Panc1 (cell line): ENCODE data around the gene KCNQ2. TPM values are rescaled to one million over a fixed set of nuclear protein-coding genes. Genes with fewer than 3 reads are reported as not detected.

ENCODE experiments used
- ATAC-seq: fragments of 200-7000 bp; cut with Tn5 transposase; 2 replicates; pipeline ENCODE4 v1.9.1; 2020; ENCODE audit warnings: mild to moderate bottlenecking, moderate library complexity
- BruUV-seq: library from RNA; stranded (reverse); fragments of 400-500 nt; replicated peaks from 2 replicates; lab custom pipeline; 2021; lab: Mats Ljungman, UMichigan
- CTCF ChIA-PET: fragments of 300-600 bp; sonication (Branson Sonifier 250); formaldehyde crosslinking; loops from one replicate; lab custom pipeline; 2022; ENCODE audit warnings: antibody characterized with exemption; lab: Charles Lee
- POLR2A ChIA-PET: fragments of 300-600 bp; sonication (Branson Sonifier 250); formaldehyde crosslinking; loops from one replicate; lab custom pipeline; 2022; ENCODE audit warnings: antibody characterized with exemption; lab: Charles Lee
- DNase-seq: peaks from one replicate; pipeline ENCODE4 v3.0.0-alpha.2; 2010; ENCODE audit warnings: low read depth, low spot score
- H3K27ac ChIP-seq: 2 replicates; pipeline ENCODE4 v1.5.1; 2011; ENCODE audit warnings: mild to moderate bottlenecking, low read length, inconsistent platforms
- H3K27me3 ChIP-seq: fragments of 200-500 bp; sonication (Bioruptor generic); 2 replicates; pipeline ENCODE4 v1.6.0; 2014; ENCODE audit warnings: low read length, inconsistent platforms; ENCODE audit not compliant: control insufficient read depth, insufficient read depth
- H3K36me3 ChIP-seq: fragments of 200-500 bp; sonication (Bioruptor generic); 2 replicates; pipeline ENCODE4 v1.5.1; 2014; ENCODE audit warnings: inconsistent platforms, mild to moderate bottlenecking, low read length, moderate library complexity; ENCODE audit not compliant: control insufficient read depth, insufficient read depth
- H3K4me1 ChIP-seq: 2 replicates; pipeline ENCODE4 v1.5.1; 2011; ENCODE audit warnings: inconsistent platforms, mild to moderate bottlenecking, low read length, moderate library complexity; ENCODE audit not compliant: control insufficient read depth, insufficient read depth
- H3K4me3 ChIP-seq, 2 experiments: 2 replicates each; pipeline ENCODE4 v1.5.1; 2011 to 2012; ENCODE audit warnings: low read depth in 2 of 2, low read length in 2 of 2, mild to moderate bottlenecking in 2 of 2, inconsistent platforms in 1 of 2, moderate library complexity in 1 of 2
- H3K9me3 ChIP-seq: fragments of 200-500 bp; sonication (Bioruptor generic); 2 replicates; pipeline ENCODE4 v1.5.1; 2014; ENCODE audit warnings: low read depth, mild to moderate bottlenecking, inconsistent platforms, low read length, moderate library complexity; ENCODE audit not compliant: control insufficient read depth, insufficient read depth
- POLR2AphosphoS5 ChIP-seq: IDR thresholded peaks from 2 replicates; pipeline ENCODE4 v1.6.1; 2012; ENCODE audit warnings: mild to moderate bottlenecking, low read depth, low read length, moderate library complexity
- SIN3A ChIP-seq: IDR thresholded peaks from 2 replicates; pipeline ENCODE4 v1.6.1; 2012; ENCODE audit warnings: low read depth, mild to moderate bottlenecking, low read length, moderate library complexity, borderline replicate concordance; ENCODE audit not compliant: insufficient read depth
- in situ Hi-C: cut with HindIII; loops from 2 replicates; pipeline ENCODE4 v1.10.0; 2016; ENCODE audit warnings: low sequenced_read_pairs, low pct_unique_long_range_greater_than_20kb
- intact Hi-C: fragments of 100-400 bp; cut with micrococcal nuclease; formaldehyde crosslinking; loops from one replicate; pipeline ENCODE4 v1.10.0; 2022; ENCODE audit not compliant: unreplicated experiment
- total RNA-seq: library from RNA; stranded (reverse); gene quantifications from one replicate; pipeline ENCODE4 v1.2.1, GENCODE V29; 2021; ENCODE audit not compliant: unreplicated experiment
- TF ChIP-seq, protein P1 (sequence below), 2 experiments: IDR thresholded peaks; 2 replicates each; pipeline ENCODE4 v1.6.1; 2011 to 2012; ENCODE audit warnings: low read depth in 2 of 2, control low read depth in 1 of 2, low read length in 1 of 2, mild to moderate bottlenecking in 1 of 2, moderate library complexity in 1 of 2; ENCODE audit not compliant: insufficient read depth in 1 of 2
- TF ChIP-seq, protein P2 (sequence below): fragments of 450-650 bp; IDR thresholded peaks from 2 replicates; pipeline ENCODE4 v1.5.1; 2017; ENCODE audit warnings: mild to moderate bottlenecking

Gene KCNQ2
- total RNA-seq, 1 experiment from 2014 or later: 19.4 TPM

DNA sequence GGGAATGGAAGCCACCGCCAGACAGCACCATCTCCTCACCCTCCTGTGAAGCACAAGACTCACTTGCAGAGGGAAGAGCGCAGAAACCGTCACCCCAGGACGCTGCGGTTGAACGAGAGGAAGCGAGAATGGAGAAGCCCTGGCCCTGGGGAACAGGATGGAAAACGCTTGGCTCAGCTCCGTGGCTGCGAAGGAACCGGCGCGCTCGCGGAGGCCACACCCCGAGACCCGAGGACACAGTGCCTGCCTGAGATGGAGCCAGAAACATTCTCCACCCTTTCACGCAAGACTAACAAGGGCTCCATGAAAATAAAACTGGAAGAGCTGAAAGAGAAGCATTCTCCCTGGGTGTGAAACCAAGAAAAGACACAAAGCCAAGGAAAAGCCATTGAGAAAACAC is 86.0 kb downstream of the KCNQ2 start:
- no peak for ATAC-seq
- H3K27me3 ChIP-seq: no peaks in the 10 kb centered on the region
- H3K4me3 ChIP-seq: no peak overlapping the region
- no peaks in the 10 kb centered on the region for H3K36me3 ChIP-seq
- BruUV-seq: no TSS peak
- TF ChIP-seq, protein P1, sequence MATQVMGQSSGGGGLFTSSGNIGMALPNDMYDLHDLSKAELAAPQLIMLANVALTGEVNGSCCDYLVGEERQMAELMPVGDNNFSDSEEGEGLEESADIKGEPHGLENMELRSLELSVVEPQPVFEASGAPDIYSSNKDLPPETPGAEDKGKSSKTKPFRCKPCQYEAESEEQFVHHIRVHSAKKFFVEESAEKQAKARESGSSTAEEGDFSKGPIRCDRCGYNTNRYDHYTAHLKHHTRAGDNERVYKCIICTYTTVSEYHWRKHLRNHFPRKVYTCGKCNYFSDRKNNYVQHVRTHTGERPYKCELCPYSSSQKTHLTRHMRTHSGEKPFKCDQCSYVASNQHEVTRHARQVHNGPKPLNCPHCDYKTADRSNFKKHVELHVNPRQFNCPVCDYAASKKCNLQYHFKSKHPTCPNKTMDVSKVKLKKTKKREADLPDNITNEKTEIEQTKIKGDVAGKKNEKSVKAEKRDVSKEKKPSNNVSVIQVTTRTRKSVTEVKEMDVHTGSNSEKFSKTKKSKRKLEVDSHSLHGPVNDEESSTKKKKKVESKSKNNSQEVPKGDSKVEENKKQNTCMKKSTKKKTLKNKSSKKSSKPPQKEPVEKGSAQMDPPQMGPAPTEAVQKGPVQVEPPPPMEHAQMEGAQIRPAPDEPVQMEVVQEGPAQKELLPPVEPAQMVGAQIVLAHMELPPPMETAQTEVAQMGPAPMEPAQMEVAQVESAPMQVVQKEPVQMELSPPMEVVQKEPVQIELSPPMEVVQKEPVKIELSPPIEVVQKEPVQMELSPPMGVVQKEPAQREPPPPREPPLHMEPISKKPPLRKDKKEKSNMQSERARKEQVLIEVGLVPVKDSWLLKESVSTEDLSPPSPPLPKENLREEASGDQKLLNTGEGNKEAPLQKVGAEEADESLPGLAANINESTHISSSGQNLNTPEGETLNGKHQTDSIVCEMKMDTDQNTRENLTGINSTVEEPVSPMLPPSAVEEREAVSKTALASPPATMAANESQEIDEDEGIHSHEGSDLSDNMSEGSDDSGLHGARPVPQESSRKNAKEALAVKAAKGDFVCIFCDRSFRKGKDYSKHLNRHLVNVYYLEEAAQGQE (IDR thresholded peaks at IDR 0.05; ENCODE audit: insufficient read depth in 1 of 2, low read depth in 2 of 2, low read length in 1 of 2): no peak
- TF ChIP-seq SIN3A: no peak
- TF ChIP-seq, protein P2, sequence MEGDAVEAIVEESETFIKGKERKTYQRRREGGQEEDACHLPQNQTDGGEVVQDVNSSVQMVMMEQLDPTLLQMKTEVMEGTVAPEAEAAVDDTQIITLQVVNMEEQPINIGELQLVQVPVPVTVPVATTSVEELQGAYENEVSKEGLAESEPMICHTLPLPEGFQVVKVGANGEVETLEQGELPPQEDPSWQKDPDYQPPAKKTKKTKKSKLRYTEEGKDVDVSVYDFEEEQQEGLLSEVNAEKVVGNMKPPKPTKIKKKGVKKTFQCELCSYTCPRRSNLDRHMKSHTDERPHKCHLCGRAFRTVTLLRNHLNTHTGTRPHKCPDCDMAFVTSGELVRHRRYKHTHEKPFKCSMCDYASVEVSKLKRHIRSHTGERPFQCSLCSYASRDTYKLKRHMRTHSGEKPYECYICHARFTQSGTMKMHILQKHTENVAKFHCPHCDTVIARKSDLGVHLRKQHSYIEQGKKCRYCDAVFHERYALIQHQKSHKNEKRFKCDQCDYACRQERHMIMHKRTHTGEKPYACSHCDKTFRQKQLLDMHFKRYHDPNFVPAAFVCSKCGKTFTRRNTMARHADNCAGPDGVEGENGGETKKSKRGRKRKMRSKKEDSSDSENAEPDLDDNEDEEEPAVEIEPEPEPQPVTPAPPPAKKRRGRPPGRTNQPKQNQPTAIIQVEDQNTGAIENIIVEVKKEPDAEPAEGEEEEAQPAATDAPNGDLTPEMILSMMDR: no peak
- H3K27ac ChIP-seq: no peak overlapping the region
- no peak for DNase-seq
- peaks cover 3% of the 10 kb centered on the region; the same call in 1 of the 2 replicates for H3K9me3 ChIP-seq
- ChIA-PET CTCF (no interaction called here), POLR2A (no interaction called here)
- no peaks in the 10 kb centered on the region; the same call in 1 of the 2 replicates for H3K4me1 ChIP-seq
- in situ Hi-C loops (loop anchor here (25.0 kb wide), 1 partner anchor 99 kb away; the partner anchor contains the start of gene COL20A1), intact Hi-C loops (no loop called here)

DNA sequence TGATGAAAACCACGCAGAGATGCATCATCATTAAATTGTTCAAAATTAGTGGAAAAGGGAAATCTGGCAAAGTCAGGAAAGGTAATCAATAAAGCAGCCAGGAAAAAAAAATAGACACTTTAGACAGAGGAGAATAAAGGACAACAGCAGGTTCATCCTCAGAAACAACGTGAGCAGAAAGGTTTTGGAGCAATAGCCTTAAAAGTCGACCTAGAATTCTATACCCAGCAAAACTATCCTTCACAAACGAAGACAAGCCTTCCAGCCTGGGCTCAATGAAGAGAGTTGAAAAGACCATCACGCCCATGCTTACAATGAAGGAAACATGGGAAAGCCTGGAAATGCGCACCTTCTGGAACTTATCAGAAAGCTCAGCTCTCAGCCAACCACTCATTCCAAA is 86.6 kb downstream of the KCNQ2 start:
- Histone ChIP-seq H3K9me3 (peaks cover 3% of the 10 kb centered on the region; the same call in 1 of the 2 replicates), H3K27me3 (no peaks in the 10 kb centered on the region)
- CTCF ChIA-PET: no interaction called here

More for the DNA sequence above, 86.6 kb downstream of the KCNQ2 start:
- POLR2A ChIA-PET: no interaction called here
- H3K4me3 ChIP-seq: no peak overlapping the region
- ATAC-seq: no peak
- no peaks in the 10 kb centered on the region; the same call in 1 of the 2 replicates for H3K4me1 ChIP-seq
- DNase-seq: no peak
- intact Hi-C loops (no loop called here), in situ Hi-C loops (loop anchor here (25.0 kb wide), 1 partner anchor 99 kb away; the partner anchor contains the start of gene COL20A1)
- no peak overlapping the region for H3K27ac ChIP-seq
- H3K36me3 ChIP-seq: no peaks in the 10 kb centered on the region
- no peak for TF ChIP-seq POLR2AphosphoS5
- TF ChIP-seq, protein P2: no peak
- no peak for TF ChIP-seq SIN3A
- no TSS peak for BruUV-seq
